HL-60 (cell line): ENCODE measurements around the gene NXT1.

Source experiments
- DNase-seq, 2 experiments: peaks; one replicate each; pipeline ENCODE4 v3.0.0-alpha.2; 2010 to 2020; ENCODE audit warnings: low read depth in 1 of 2, low spot score in 1 of 2
- H3K27ac ChIP-seq: fragments of 250-450 bp; sonication (Bioruptor Pico); replicated peaks from 2 replicates; pipeline ENCODE4 v1.5.1; 2020; ENCODE audit warnings: mild to moderate bottlenecking, moderate library complexity
- H3K27me3 ChIP-seq: fragments of 250-450 bp; sonication (Bioruptor Pico); 2 replicates; pipeline ENCODE4 v1.5.1; 2021; ENCODE audit warnings: mild to moderate bottlenecking, moderate library complexity; ENCODE audit not compliant: insufficient read depth, poor library complexity, severe bottlenecking
- H3K4me3 ChIP-seq: replicated peaks from 2 replicates; pipeline ENCODE4 v1.5.1; 2011; ENCODE audit warnings: mild to moderate bottlenecking, control low read depth, low read length; ENCODE audit not compliant: insufficient read depth
- GABPA ChIP-seq: IDR thresholded peaks from 2 replicates; pipeline ENCODE4 v1.6.1; 2012; ENCODE audit warnings: low read depth
- POLR2AphosphoS5 ChIP-seq: IDR thresholded peaks from 2 replicates; pipeline ENCODE4 v1.6.1; 2012; ENCODE audit warnings: low read depth
- SPI1 ChIP-seq: IDR thresholded peaks from 2 replicates; pipeline ENCODE4 v1.6.1; 2012; ENCODE audit warnings: low read depth, mild to moderate bottlenecking, borderline replicate concordance
- TF ChIP-seq, protein P1 (sequence below): IDR thresholded peaks from 2 replicates; pipeline ENCODE4 v1.6.1; 2012; ENCODE audit warnings: low read depth; ENCODE audit not compliant: insufficient replicate concordance
- TF ChIP-seq, protein P2 (sequence below): IDR thresholded peaks from one replicate; pipeline ENCODE4 v1.5.1; 2011; ENCODE audit warnings: low read length, control low read depth, inconsistent platforms; ENCODE audit not compliant: insufficient read depth

NXT1 gene

DNA sequence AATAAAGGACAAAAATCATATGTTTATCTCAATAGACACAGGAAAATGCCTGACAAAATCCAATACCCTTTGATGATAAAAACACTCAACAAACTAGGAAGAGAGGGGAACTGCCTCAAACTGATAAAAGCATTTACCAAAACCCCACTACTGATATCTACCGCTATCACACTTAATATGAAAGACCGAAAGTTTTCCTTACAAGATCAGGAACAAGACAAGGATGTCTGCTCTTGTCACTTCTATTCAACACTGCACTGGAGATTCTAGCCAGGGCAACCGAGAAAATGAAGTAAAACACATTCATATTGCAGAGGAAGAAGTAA lies 36.5 kb downstream of the NXT1 start:
- TF ChIP-seq, protein P1, sequence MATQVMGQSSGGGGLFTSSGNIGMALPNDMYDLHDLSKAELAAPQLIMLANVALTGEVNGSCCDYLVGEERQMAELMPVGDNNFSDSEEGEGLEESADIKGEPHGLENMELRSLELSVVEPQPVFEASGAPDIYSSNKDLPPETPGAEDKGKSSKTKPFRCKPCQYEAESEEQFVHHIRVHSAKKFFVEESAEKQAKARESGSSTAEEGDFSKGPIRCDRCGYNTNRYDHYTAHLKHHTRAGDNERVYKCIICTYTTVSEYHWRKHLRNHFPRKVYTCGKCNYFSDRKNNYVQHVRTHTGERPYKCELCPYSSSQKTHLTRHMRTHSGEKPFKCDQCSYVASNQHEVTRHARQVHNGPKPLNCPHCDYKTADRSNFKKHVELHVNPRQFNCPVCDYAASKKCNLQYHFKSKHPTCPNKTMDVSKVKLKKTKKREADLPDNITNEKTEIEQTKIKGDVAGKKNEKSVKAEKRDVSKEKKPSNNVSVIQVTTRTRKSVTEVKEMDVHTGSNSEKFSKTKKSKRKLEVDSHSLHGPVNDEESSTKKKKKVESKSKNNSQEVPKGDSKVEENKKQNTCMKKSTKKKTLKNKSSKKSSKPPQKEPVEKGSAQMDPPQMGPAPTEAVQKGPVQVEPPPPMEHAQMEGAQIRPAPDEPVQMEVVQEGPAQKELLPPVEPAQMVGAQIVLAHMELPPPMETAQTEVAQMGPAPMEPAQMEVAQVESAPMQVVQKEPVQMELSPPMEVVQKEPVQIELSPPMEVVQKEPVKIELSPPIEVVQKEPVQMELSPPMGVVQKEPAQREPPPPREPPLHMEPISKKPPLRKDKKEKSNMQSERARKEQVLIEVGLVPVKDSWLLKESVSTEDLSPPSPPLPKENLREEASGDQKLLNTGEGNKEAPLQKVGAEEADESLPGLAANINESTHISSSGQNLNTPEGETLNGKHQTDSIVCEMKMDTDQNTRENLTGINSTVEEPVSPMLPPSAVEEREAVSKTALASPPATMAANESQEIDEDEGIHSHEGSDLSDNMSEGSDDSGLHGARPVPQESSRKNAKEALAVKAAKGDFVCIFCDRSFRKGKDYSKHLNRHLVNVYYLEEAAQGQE = no peak
- TF ChIP-seq, protein P2, sequence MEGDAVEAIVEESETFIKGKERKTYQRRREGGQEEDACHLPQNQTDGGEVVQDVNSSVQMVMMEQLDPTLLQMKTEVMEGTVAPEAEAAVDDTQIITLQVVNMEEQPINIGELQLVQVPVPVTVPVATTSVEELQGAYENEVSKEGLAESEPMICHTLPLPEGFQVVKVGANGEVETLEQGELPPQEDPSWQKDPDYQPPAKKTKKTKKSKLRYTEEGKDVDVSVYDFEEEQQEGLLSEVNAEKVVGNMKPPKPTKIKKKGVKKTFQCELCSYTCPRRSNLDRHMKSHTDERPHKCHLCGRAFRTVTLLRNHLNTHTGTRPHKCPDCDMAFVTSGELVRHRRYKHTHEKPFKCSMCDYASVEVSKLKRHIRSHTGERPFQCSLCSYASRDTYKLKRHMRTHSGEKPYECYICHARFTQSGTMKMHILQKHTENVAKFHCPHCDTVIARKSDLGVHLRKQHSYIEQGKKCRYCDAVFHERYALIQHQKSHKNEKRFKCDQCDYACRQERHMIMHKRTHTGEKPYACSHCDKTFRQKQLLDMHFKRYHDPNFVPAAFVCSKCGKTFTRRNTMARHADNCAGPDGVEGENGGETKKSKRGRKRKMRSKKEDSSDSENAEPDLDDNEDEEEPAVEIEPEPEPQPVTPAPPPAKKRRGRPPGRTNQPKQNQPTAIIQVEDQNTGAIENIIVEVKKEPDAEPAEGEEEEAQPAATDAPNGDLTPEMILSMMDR = no peak
- TF ChIP-seq SPI1 (no peak), POLR2AphosphoS5 (no peak), GABPA (no peak)
- H3K27ac ChIP-seq = no peak overlapping the region
- DNase-seq = no peak
- no peak overlapping the region for H3K4me3 ChIP-seq
- no peaks in the 10 kb centered on the region for H3K27me3 ChIP-seq

DNA sequence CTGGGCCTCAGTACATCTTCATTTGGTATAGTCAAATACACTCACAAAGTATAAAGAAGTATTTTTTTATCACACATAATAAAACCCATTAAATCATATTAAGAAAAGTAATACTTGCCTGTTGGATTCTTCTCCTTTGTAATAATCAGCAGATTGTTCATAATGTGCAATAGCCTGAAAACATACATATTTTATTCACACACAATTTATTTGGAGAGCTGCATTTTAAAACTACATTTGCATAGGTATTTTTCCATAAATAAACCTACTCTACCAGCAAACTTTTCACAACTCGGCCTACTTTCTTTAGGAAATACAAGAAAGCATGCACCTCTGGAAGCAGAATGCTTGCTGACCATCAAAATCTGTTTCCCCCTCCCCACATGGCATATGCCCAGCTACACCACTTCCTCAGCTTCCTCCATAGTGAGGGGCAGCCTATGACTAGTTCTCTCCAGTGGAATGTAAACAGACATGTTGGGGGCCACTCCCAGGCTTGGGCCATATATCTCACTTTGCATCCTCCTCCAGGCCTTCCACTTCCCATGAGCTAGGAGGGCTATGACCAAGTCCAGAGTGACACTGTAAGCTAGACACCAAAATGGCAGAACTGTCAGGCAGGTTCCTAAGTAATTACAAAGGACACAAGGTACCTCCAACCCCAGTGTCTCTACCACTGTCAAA lies 39.6 kb downstream of the NXT1 start:
- Histone ChIP-seq H3K4me3 (no peak overlapping the region), H3K27ac (no peak overlapping the region), H3K27me3 (no peaks in the 10 kb centered on the region)
- TF ChIP-seq, protein P1 = no peak
- TF ChIP-seq, protein P2 = no peak
- TF ChIP-seq GABPA (no peak), SPI1 (no peak), POLR2AphosphoS5 (no peak)
- no peak for DNase-seq

DNA sequence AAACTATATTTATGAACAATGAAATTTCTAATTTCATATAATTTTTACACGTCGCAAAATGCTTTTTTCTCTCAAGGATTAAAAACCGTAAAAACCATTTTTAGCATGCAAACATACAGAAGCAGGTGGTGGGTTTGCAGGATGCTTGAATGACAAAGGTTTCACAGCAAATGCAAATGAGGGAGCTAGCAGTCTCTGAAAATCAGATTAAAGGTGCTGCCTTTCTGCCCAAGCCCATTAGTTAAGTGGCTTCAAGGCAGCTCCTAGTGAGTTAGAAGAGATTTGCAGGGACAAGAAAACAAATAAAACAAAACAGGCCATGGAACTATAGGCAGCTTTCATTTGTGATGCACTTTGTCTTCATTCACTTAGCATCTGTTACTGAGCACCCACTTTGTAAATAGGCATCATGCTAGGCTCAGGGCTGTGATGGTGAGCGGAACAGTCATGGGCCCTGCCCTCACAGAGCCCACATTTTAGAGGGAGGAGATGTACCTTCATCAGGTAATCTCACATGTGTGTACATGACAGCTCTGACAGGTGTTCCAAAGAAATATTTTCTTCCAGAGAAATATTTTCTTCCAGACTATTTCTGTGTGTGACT lies 41.2 kb downstream of the NXT1 start:
- Histone ChIP-seq H3K27me3 (no peaks in the 10 kb centered on the region), H3K27ac (no peak overlapping the region), H3K4me3 (no peak overlapping the region)
- DNase-seq = no peak
- TF ChIP-seq GABPA (no peak), POLR2AphosphoS5 (no peak), SPI1 (no peak)
- TF ChIP-seq, protein P1 = no peak
- TF ChIP-seq, protein P2 = no peak
